WI38 (cell line): ENCODE results near the gene C1orf116.

Source experiments
- H3K4me3 ChIP-seq: 2 replicates; pipeline ENCODE4 v1.5.1; 2011; ENCODE audit warnings: low read depth, mild to moderate bottlenecking, control low read depth, low read length
- CTCF ChIP-seq: IDR thresholded peaks from 2 replicates; pipeline ENCODE4 v1.5.1; 2012; ENCODE audit warnings: low read depth, mild to moderate bottlenecking, control low read depth, low read length

Gene C1orf116

GRCh38 chr1:207032528-207033017 lies at the start of gene C1orf116:
Gene C1orf116 (minus strand): TSS chr1:207032756. CDS start chr1:207027598, 5,158 bp downstream.
- TF ChIP-seq CTCF = no peak
- no peak within 1 kb of the TSS for H3K4me3 ChIP-seq

DNA sequence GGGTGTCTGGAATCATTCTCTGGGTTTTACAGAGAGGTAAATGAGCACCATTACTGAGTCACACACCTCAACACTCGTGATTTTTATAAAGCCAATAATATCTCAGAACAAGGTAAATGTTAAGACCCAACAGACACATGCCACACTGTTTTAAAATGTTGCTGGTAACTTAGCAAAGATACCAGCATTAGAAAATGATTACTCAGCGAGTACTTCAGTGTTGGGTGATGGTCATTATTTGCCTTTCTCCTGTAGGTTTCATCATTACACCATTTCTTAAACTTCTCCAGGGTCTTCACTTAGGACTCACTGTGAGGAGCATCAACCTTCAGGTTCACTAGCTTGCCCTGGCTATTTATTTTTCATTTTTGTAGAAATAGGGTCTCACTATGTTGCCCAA lies 49.2 kb upstream of the C1orf116 start:
- H3K4me3 ChIP-seq = no peak overlapping the region
- no peak for TF ChIP-seq CTCF

DNA sequence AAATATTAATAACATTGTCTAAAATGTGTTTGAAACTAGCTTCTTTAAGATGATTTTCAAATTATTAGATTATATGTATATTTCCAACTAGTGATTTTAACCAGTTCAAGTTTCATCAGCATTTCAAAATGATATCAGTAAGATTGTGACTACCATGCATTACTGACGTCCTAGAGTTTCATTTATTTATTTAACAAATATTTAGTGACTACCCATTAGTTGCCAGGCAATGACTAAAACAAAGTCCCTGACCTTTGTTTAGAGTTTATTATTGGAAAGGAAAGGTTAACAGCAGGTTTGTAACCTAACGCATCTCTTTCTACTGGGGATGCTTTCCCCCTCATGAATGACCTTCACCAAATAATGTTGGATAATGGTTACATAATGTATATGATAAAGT lies 48.5 kb upstream of the C1orf116 start:
- no peak for TF ChIP-seq CTCF

DNA sequence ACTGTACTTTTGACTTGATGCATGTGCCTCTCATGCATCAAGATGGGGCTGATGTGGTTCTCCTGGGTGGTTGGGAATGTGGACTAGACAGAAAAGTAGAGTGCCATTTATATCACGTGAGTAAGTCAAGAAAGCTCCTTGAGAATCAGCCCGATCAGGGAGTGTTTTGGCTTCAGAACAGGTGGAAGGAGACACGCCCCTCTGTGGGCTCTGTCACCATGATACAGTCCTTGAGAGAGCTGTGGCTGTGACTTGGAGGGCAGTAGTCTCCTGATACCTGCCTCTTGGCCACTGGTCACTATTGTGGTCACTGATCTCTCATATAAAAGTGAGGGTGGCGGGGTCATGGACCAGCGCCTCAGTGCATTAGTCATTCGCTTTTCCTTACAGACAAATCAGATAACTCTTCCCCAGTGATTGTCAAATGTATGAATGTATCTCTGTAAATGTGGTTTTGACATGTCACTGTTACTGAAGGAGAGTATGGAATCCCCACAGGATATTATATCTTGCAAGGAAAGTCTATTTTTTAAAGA lies 47.2 kb upstream of the C1orf116 start:
- no peak overlapping the region for H3K4me3 ChIP-seq
- no peak for TF ChIP-seq CTCF

More for the DNA sequence above, 48.5 kb upstream of the C1orf116 start:
- H3K4me3 ChIP-seq = no peak overlapping the region

DNA sequence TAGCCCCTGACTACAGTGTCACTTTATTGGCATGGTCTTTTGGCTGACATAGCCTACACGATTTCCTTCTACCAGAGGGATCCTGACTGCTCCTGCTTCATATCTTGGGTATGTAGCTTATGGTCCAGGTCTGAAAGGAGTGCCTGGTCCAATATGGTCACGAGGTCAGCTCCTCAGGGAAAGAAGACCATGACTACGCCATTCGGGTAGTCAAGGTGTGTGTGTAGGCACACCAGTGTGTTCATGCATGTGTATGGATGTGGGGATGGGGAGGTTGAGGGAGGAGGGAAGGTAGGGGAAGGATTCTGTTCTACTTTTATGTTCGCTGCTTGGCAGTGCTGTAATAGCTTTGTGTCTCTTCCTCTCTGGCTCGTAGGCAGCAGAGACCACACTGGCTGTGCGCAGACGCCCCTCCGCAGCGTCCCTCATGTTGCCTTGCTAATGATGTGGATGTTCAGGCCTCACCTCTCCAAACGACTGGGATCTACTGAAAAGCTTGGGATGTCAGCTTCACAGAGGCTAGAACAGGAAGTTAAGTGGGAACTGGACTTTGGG lies 46.1 kb upstream of the C1orf116 start:
- no peak for TF ChIP-seq CTCF
- no peak overlapping the region for H3K4me3 ChIP-seq

GRCh38 chr1:207077470-207078377 lies 45.2 kb upstream of the C1orf116 start:
- H3K4me3 ChIP-seq = no peak overlapping the region
- peak; percentile 86 for TF ChIP-seq CTCF

DNA sequence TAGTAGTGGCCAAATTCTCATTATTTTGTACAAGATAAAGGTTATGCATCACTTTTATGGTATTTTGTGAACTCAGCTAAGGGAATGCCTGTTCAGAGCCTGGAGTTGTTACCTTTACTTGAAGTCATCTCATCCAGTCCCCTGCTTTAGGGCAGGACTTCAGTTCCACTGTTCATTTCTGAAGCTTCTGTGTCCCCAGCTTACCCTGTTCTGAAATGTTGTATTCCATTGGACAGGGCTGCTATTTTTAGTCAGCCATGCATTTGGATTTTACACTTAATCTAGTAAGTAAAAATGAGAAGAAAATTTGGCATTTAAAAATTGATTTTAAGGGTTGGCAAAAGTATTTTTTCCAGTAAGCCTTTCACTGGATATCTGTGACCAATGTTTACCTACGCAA lies 44.5 kb upstream of the C1orf116 start:
- no peak overlapping the region for H3K4me3 ChIP-seq
- no peak for TF ChIP-seq CTCF
